K562 (cell line): ENCODE data around the gene FOXRED2. TPM values are rescaled to one million over a fixed set of nuclear protein-coding genes. Genes with fewer than 3 reads are reported as not detected.

Source experiments
- ATAC-seq: fragments of 200-7000 bp; cut with Tn5 transposase; 3 replicates; pipeline ENCODE4 v1.9.1; 2020; ENCODE audit warnings: moderate library complexity
- BruUV-seq: library from RNA; stranded (reverse); fragments of 400-500 nt; replicated peaks from 2 replicates; lab custom pipeline; 2021; lab: Mats Ljungman, UMichigan
- CTCF ChIA-PET: fragments of 300-600 bp; formaldehyde crosslinking; extraction: SDS; loops from one replicate; lab custom pipeline; 2021; ENCODE audit warnings: low intra/inter-chr PET ratio; lab: Yijun Ruan, JAX
- POLR2A ChIA-PET: fragments of 300-600, 350-650 bp; sonication (Branson Sonifier 250); formaldehyde crosslinking; extraction: SDS; loops from one replicate; lab custom pipeline; 2021; ENCODE audit warnings: antibody characterized with exemption, inconsistent platforms; lab: Yijun Ruan, JAX
- DNase-seq, 4 experiments: peaks; one replicate each; pipeline versions ENCODE4 v3.0.0 to v3.0.0-alpha.2; 2011 to 2018; ENCODE audit warnings: low spot score in 3 of 4, mixed read lengths in 3 of 4; ENCODE audit errors: extremely low read depth in 1 of 4
- FAIRE-seq: peaks from 2 replicates; lab custom pipeline; 2011; peaks lifted over from hg19 to GRCh38; lab: Jason Lieb, UNC
- H2AFZ ChIP-seq: 2 replicates; pipeline ENCODE4 v1.6.0; 2011; ENCODE audit warnings: low read depth, low read length, control low read depth, inconsistent platforms
- H3K27ac ChIP-seq: fragments of 200-600 bp; 3 replicates; pipeline ENCODE4 v1.8.0; 2011; ENCODE audit warnings: low read depth, mild to moderate bottlenecking, control low read depth, inconsistent platforms, low read length, moderate library complexity, mixed read lengths; ENCODE audit errors: extremely low read depth
- H3K27me3 ChIP-seq, 2 experiments: fragments of 300-600 bp in 1 of 2; 2 replicates in 1 of 2; 3 replicates in 1 of 2; pipeline versions ENCODE4 v1.6.0 to v1.8.0; 2011; ENCODE audit warnings: inconsistent platforms in 2 of 2, low read length in 2 of 2, mild to moderate bottlenecking in 1 of 2, mixed read lengths in 1 of 2, moderate library complexity in 1 of 2; ENCODE audit not compliant: control insufficient read depth in 2 of 2, insufficient read depth in 2 of 2
- H3K36me3 ChIP-seq: fragments of 300-600 bp; 3 replicates; pipeline ENCODE4 v1.8.0; 2011; ENCODE audit warnings: mild to moderate bottlenecking, low read length, inconsistent platforms; ENCODE audit not compliant: control insufficient read depth, insufficient read depth
- H3K4me1 ChIP-seq, 2 experiments: fragments of 200-600 bp in 1 of 2; replicated peaks in 1 of 2; 2 replicates in 1 of 2; 3 replicates in 1 of 2; pipeline versions ENCODE4 v1.5.1 to v1.8.0; 2011; ENCODE audit warnings: inconsistent platforms in 2 of 2, low read length in 2 of 2, mild to moderate bottlenecking in 1 of 2, mixed read lengths in 1 of 2, moderate library complexity in 1 of 2; ENCODE audit not compliant: control insufficient read depth in 2 of 2, insufficient read depth in 2 of 2
- H3K4me2 ChIP-seq: 2 replicates; pipeline ENCODE4 v1.6.1; 2011; ENCODE audit warnings: low read length, control low read depth, inconsistent platforms, mixed read lengths; ENCODE audit not compliant: insufficient read depth
- H3K4me3 ChIP-seq: fragments of 200-600 bp; sonication (generic), shearing (Covaris generic); 2 replicates; pipeline ENCODE4 v1.5.1; 2016; ENCODE audit warnings: control low read depth, inconsistent platforms
- H3K79me2 ChIP-seq: fragments of 200-600 bp; 3 replicates; pipeline ENCODE4 v1.8.0; 2011; ENCODE audit warnings: low read length, inconsistent platforms; ENCODE audit not compliant: control insufficient read depth, insufficient read depth
- H3K9ac ChIP-seq, 2 experiments: 2 replicates each; pipeline versions ENCODE4 v1.6.0 to v1.6.1; 2011; ENCODE audit warnings: low read depth in 2 of 2, low read length in 2 of 2, control low read depth in 1 of 2, inconsistent platforms in 1 of 2, mild to moderate bottlenecking in 1 of 2, mixed read lengths in 1 of 2; ENCODE audit not compliant: insufficient read depth in 1 of 2
- H3K9me1 ChIP-seq: one replicate; pipeline ENCODE4 v1.6.0; 2011; ENCODE audit warnings: inconsistent platforms, mild to moderate bottlenecking, low read length, moderate library complexity; ENCODE audit not compliant: control insufficient read depth, insufficient read depth
- H3K9me3 ChIP-seq: replicated peaks from 2 replicates; pipeline ENCODE4 v1.5.1; 2011; ENCODE audit warnings: low read depth, low read length, inconsistent platforms; ENCODE audit not compliant: control insufficient read depth, insufficient read depth
- H4K20me1 ChIP-seq: replicated peaks from 2 replicates; pipeline ENCODE4 v1.6.1; 2011; ENCODE audit warnings: low read length, inconsistent platforms, mixed read lengths; ENCODE audit not compliant: control insufficient read depth, insufficient read depth
- ATF6 ChIP-seq: sonication (generic); formaldehyde crosslinking; IDR thresholded peaks from 2 replicates; pipeline ENCODE4 v1.4.0; 2020; ENCODE audit warnings: mild to moderate bottlenecking, missing genetic modification reagents
- CBFA2T3 ChIP-seq: fragments of 450-650 bp; IDR thresholded peaks from 2 replicates; pipeline ENCODE4 v1.6.1; 2017
- CTCFL ChIP-seq: IDR thresholded peaks from 2 replicates; pipeline ENCODE4 v1.6.1; 2011; ENCODE audit warnings: borderline replicate concordance, low read depth, mild to moderate bottlenecking, moderate library complexity, low read length; ENCODE audit not compliant: insufficient read depth, poor library complexity, severe bottlenecking
- MYC ChIP-seq, 2 experiments: fragments of 250-450 bp in 1 of 2; sonication (Bioruptor Pico) in 1 of 2; IDR thresholded peaks; 2 replicates each; pipeline versions ENCODE4 v1.5.1 to v1.6.1; 2012 to 2021; ENCODE audit warnings: low read depth in 2 of 2, borderline replicate concordance in 1 of 2, improper control_type of control experiment in 1 of 2, low read length in 1 of 2, mild to moderate bottlenecking in 1 of 2, moderate library complexity in 1 of 2
- NR0B1 ChIP-seq: fragments of 450-650 bp; IDR thresholded peaks from one replicate; pipeline ENCODE4 v1.6.1; 2018; ENCODE audit warnings: mild to moderate bottlenecking, moderate library complexity; ENCODE audit not compliant: partially characterized antibody
- TFAP4 ChIP-seq: sonication (generic); formaldehyde crosslinking; IDR thresholded peaks from 2 replicates; pipeline ENCODE4 v1.8.0; 2022; ENCODE audit warnings: missing genetic modification reagents, mild to moderate bottlenecking, moderate library complexity, borderline replicate concordance
- ZNF165 ChIP-seq: fragments of 250-450 bp; sonication (Bioruptor Pico); IDR thresholded peaks from 2 replicates; pipeline ENCODE4 v1.4.0; 2020; ENCODE audit warnings: borderline replicate concordance
- ZNF639 ChIP-seq, 2 experiments: fragments of 200-800 bp in 1 of 2; sonication (Bioruptor generic) in 1 of 2; sonication (generic) in 1 of 2; formaldehyde crosslinking in 1 of 2; IDR thresholded peaks in 1 of 2; conservative IDR thresholded peaks in 1 of 2; 2 replicates each; pipeline versions ENCODE4 v1.5.0 to v1.6.1; 2016 to 2020; ENCODE audit warnings: missing compliant biosample characterization in 1 of 2, missing genetic modification characterization in 1 of 2, missing genetic modification reagents in 1 of 2
- WGBS: fragments of 100-300 bp; shearing (Covaris generic); methylation state at CpG from one replicate; pipeline ENCODE4 v1.1.6; 2016; ENCODE audit warnings: low coverage, mixed read lengths; ENCODE audit not compliant: insufficient coverage; ENCODE audit errors: missing lambda C conversion rate; 5-methylcytosine and 5-hydroxymethylcytosine counted together
- in situ Hi-C: fragments of 300-500 bp; cut with MboI; formaldehyde crosslinking; loops from 4 replicates; pipeline ENCODE4 v1.15.0; 2018; ENCODE audit warnings: inconsistent platforms, mixed read lengths
- intact Hi-C: fragments of 100-400 bp; cut with micrococcal nuclease; formaldehyde crosslinking; loops from 2 replicates; pipeline ENCODE4 v1.14.2; 2022
- polyA plus RNA-seq, 8 experiments: library from polyadenylated mRNA; depleted of rRNA in 4 of 8; stranded (reverse) in 5 of 8; unstranded in 3 of 8; fragments of >200 nt; fragmentation: Nextera tagmentation in 2 of 8; fragmentation: Illumina TruSeq in 1 of 8; extraction: Ambion mirVana in 2 of 8; extraction: Trizol in 1 of 8; gene quantifications; 2 replicates each; pipeline versions ENCODE4 v1.2.1 to v1.2.3, GENCODE V29; 2011 to 2014; ENCODE audit warnings: inconsistent platforms in 1 of 8, missing spikeins in 1 of 8
- total RNA-seq, 7 experiments: library from RNA; depleted of rRNA in 6 of 7; stranded (reverse); fragments of >200 nt in 6 of 7; fragmentation: Illumina TruSeq in 2 of 7; extraction: Trizol in 2 of 7; gene quantifications; 2 replicates each; pipeline versions ENCODE4 v1.2.1 to v1.2.3, GENCODE V29; 2011 to 2021; ENCODE audit warnings: low replicate concordance in 1 of 7

Gene FOXRED2
- total and polyA plus RNA-seq, 9 of the 15 experiments (the other 6 are each of a cell fraction or from before 2014, with no cell fraction given), result 2.8 to 48.4 (median 7.8) TPM

- intact Hi-C loops (loop anchor here (10.0 kb wide), 1 partner anchor 70 kb away; the partner anchor contains the start of gene MYH9), in situ Hi-C loops (no loop called here)
- Histone ChIP-seq H3K27ac (peak overlapping the region; percentile 86), H3K4me3 (peak overlapping the region; percentile 51), H3K36me3 (no peaks in the 10 kb centered on the region), H4K20me1 (no peaks in the 10 kb centered on the region), H3K4me2 (peak overlapping the region; percentile 72), H3K79me2 (no peaks in the 10 kb centered on the region), H3K9ac (peak overlapping the region; percentile 92 to 94), H3K9me3 (no peaks in the 10 kb centered on the region), H3K9me1 (no peaks in the 10 kb centered on the region), H3K4me1 (peaks cover 27 to 44% of the 10 kb centered on the region in 2 experiments), H3K27me3 (no peaks in the 10 kb centered on the region), H2AFZ (peak overlapping the region; percentile 91)
- ATAC-seq (peak; percentile 88), FAIRE-seq (no peak), DNase-seq (peak; percentile 85 to 93 (median 92))
- ChIA-PET CTCF (interaction anchor here (0.5 kb wide), 1 partner anchor 24 kb away, joined by 3 read pairs; no protein-coding TSS in a partner anchor), POLR2A (interaction anchor here (0.6 to 1.0 kb wide), 2 partner anchors 8 to 9 kb away, joined by 3 read pairs; no protein-coding TSS in a partner anchor)
- WGBS, result 4% methylated on average over 35 of the region's 61 CpGs
- BruUV-seq, result no TSS peak
- no peak for TF ChIP-seq NR0B1
- peak in 1 of 2 experiments; percentile 56; a peak in 2 of 4 replicates for TF ChIP-seq ZNF639 (CRISPR knock-in tag; conservative IDR thresholded peaks at IDR 0.05 in 1 of 2, IDR thresholded peaks at IDR 0.05 in 1 of 2)
- TF ChIP-seq ZNF165, result no peak
- 0 out of 2 replicates have a peak, but pooled peaks have one; percentile 18 for TF ChIP-seq CBFA2T3
- peak; percentile 98 for TF ChIP-seq TFAP4 (CRISPR knock-in tag)
- TF ChIP-seq ATF6, result 0 out of 2 replicates have a peak, but pooled peaks have one; percentile 38
- TF ChIP-seq MYC (IDR thresholded peaks at IDR 0.05; ENCODE audit: low read depth, low read length), result peak; percentile 68
- TF ChIP-seq MYC (CRISPR knock-in tag; IDR thresholded peaks at IDR 0.05; ENCODE audit: borderline replicate concordance, low read depth), result no peak
- peak; percentile 77 for TF ChIP-seq CTCFL
These were observed 51.8 kb downstream of the FOXRED2 start for GRCh38 chr22:36454916-36455570.
